Uterus (tissue), 2 donors: ENCODE measurements around the gene NUDT22.
"Not testable (repeated sequence)": the region's sequence is repeated elsewhere in the genome, so short reads cannot be mapped to it uniquely, and the experiment has no call there.

Experiments
- CTCF ChIP-seq, 4 experiments: fragments of 200-600 bp in 2 of 4; fragments of 450-650 bp in 2 of 4; sonication (generic) in 2 of 4; IDR thresholded peaks; one replicate each; pipeline ENCODE4 v1.5.1; 2016 to 2019; ENCODE audit warnings: antibody characterized with exemption in 4 of 4, mild to moderate bottlenecking in 2 of 4, moderate library complexity in 1 of 4
- POLR2A ChIP-seq, 2 donors: fragments of 450-650 bp; IDR thresholded peaks; one replicate each; pipeline ENCODE4 v1.6.1; 2016; ENCODE audit warnings: antibody characterized with exemption in 2 of 2, mild to moderate bottlenecking in 1 of 2, moderate library complexity in 1 of 2

DNA sequence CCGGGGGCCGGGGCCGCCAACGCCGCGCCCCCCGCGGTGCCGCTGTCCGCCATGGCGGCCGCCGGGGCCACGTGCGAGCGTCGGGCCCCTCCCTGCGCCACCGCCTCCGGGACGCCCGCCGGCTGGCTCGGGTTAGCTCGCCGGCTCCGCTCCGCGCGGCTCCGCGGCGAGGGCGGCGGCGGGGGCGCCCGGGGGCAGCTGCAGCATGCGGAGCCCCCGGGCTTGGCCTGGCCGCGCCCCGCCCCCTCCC is 20.5 kb downstream of the NUDT22 start:
- not testable (repeated sequence) for TF ChIP-seq POLR2A, CTCF (IDR thresholded peaks at IDR 0.05)
